Activated CD4-positive, CD25-positive, alpha-beta regulatory T cell (primary cell): ENCODE data around the gene ACSL6.

ENCODE experiments used
- DNase-seq, 4 experiments: peaks; one replicate each; lab custom pipeline; 2025; lab: John Stamatoyannopoulos, UW

The ACSL6 gene

GRCh38 chr5:131999441-132000240, 11.8 kb downstream of the ACSL6 start:
- no peak for DNase-seq

GRCh38 chr5:131999041-131999440, 12.4 kb downstream of the ACSL6 start:
- no peak for DNase-seq

- no peak for DNase-seq
Observed at GRCh38 chr5:131998431-131999040, 12.9 kb downstream of the ACSL6 start.

- no peak for DNase-seq
Observed at GRCh38 chr5:131997727-131998117, 13.7 kb downstream of the ACSL6 start.

GRCh38 chr5:131997026-131997726, 14.3 kb downstream of the ACSL6 start:
- no peak for DNase-seq

GRCh38 chr5:131996210-131997025, 15.0 kb downstream of the ACSL6 start:
- no peak for DNase-seq

- DNase-seq = no peak
Observed at GRCh38 chr5:131994533-131995226, 16.8 kb downstream of the ACSL6 start.

GRCh38 chr5:131994090-131994489, 17.4 kb downstream of the ACSL6 start:
- DNase-seq = no peak

GRCh38 chr5:131993676-131994075, 17.8 kb downstream of the ACSL6 start:
- no peak for DNase-seq

- no peak for DNase-seq
Observed at GRCh38 chr5:131992370-131992769, 19.1 kb downstream of the ACSL6 start.

- no peak for DNase-seq
Observed at GRCh38 chr5:131991593-131992324, 19.7 kb downstream of the ACSL6 start.

- DNase-seq = no peak
Observed at GRCh38 chr5:131990716-131991115, 20.7 kb downstream of the ACSL6 start.

GRCh38 chr5:131988601-131989000, 22.9 kb downstream of the ACSL6 start:
- DNase-seq = no peak

- no peak for DNase-seq
Observed at GRCh38 chr5:131987251-131987650, 24.2 kb downstream of the ACSL6 start.

- no peak for DNase-seq
Observed at GRCh38 chr5:131986161-131986912, 25.1 kb downstream of the ACSL6 start.

GRCh38 chr5:131984956-131985665, 26.3 kb downstream of the ACSL6 start:
- DNase-seq = no peak

- DNase-seq = no peak
Observed at GRCh38 chr5:131983244-131983771, 28.1 kb downstream of the ACSL6 start.

- DNase-seq = no peak
Observed at GRCh38 chr5:131981516-131981915, 29.9 kb downstream of the ACSL6 start.

GRCh38 chr5:131980696-131981095, 30.8 kb downstream of the ACSL6 start:
- DNase-seq = no peak
